GM13976 (cell line): Measurements from ENCODE around the gene EGFLAM.

Source experiments
- DNase-seq: peaks from one replicate; pipeline ENCODE4 v3.0.0; 2012; ENCODE audit warnings: low spot score
- CTCF ChIP-seq: IDR thresholded peaks from 2 replicates; pipeline ENCODE4 v1.5.1; 2012; ENCODE audit warnings: borderline replicate concordance, mild to moderate bottlenecking; ENCODE audit not compliant: insufficient read depth; ENCODE audit errors: extremely low read depth, missing control alignments, control extremely low read depth
- in situ Hi-C: fragments of 300-500 bp; cut with MboI; formaldehyde crosslinking; loops from one replicate; pipeline ENCODE4 v1.12.0; 2022; ENCODE audit warnings: low sequenced_read_pairs, mixed read lengths, inconsistent platforms; ENCODE audit not compliant: unreplicated experiment

Gene EGFLAM

GRCh38 chr5:38284384-38284783 lies 26.0 kb downstream of the EGFLAM start:
- DNase-seq, result no peak
- no peak for TF ChIP-seq CTCF
- in situ Hi-C loops, result no loop called here

GRCh38 chr5:38285226-38285625 lies 26.9 kb downstream of the EGFLAM start:
- no peak for DNase-seq
- TF ChIP-seq CTCF, result no peak
- in situ Hi-C loops, result no loop called here

- in situ Hi-C loops, result no loop called here
- no peak for DNase-seq
- no peak for TF ChIP-seq CTCF
These were observed 27.6 kb downstream of the EGFLAM start for GRCh38 chr5:38286002-38286401.

GRCh38 chr5:38287124-38287523 lies 28.8 kb downstream of the EGFLAM start:
- no peak for TF ChIP-seq CTCF
- no peak for DNase-seq
- in situ Hi-C loops, result no loop called here

GRCh38 chr5:38289457-38289856 lies 31.1 kb downstream of the EGFLAM start:
- in situ Hi-C loops, result no loop called here
- no peak for TF ChIP-seq CTCF
- DNase-seq, result no peak

- DNase-seq, result no peak
- no peak for TF ChIP-seq CTCF
- in situ Hi-C loops, result no loop called here
These were observed 31.8 kb downstream of the EGFLAM start for GRCh38 chr5:38290028-38290653.
